Stomach (tissue), 9 donors: ENCODE measurements around the gene ANKRD11. TPM values are rescaled to one million over a fixed set of nuclear protein-coding genes. Genes with fewer than 3 reads are reported as not detected.

Source experiments
- DNase-seq, 2 donors: peaks; one replicate each; pipeline versions ENCODE4 v3.0.0 to v3.0.0-alpha.2; 2013 to 2019
- H3K27ac ChIP-seq, 5 donors: fragments of 200-600 bp in 4 of 5; sonication (generic) in 4 of 5; one replicate each; pipeline ENCODE4 v1.5.1; 2013 to 2019; ENCODE audit warnings: mild to moderate bottlenecking in 1 of 5, moderate library complexity in 1 of 5
- H3K27me3 ChIP-seq, 3 donors: fragments of 200-600 bp; sonication (generic); one replicate each; pipeline ENCODE4 v1.5.1; 2017 to 2019; ENCODE audit warnings: mixed run types in 1 of 3
- H3K36me3 ChIP-seq, 4 donors: fragments of 200-600 bp; sonication (generic); 1 replicate in 3 of 4; 2 replicates in 1 of 4; pipeline ENCODE4 v1.5.1; 2016 to 2019
- H3K4me1 ChIP-seq, 4 donors: fragments of 200-600 bp; sonication (generic); one replicate each; pipeline ENCODE4 v1.5.1; 2016 to 2019
- H3K4me3 ChIP-seq, 4 donors: fragments of 200-600 bp; sonication (generic) in 3 of 4; one replicate each; pipeline ENCODE4 v1.5.1; 2016 to 2019; ENCODE audit warnings: mild to moderate bottlenecking in 1 of 4
- H3K9me3 ChIP-seq, 4 donors: fragments of 200-600 bp; sonication (generic); one replicate each; pipeline ENCODE4 v1.5.1; 2016 to 2019
- CTCF ChIP-seq, 7 experiments: fragments of 450-650 bp in 4 of 7; fragments of 200-600 bp in 3 of 7; sonication (generic) in 3 of 7; IDR thresholded peaks; one replicate each; pipeline ENCODE4 v1.5.1; 2016 to 2019; ENCODE audit warnings: antibody characterized with exemption in 7 of 7, control low read depth in 2 of 7, mild to moderate bottlenecking in 1 of 7
- EP300 ChIP-seq: sonication (generic); formaldehyde crosslinking; IDR thresholded peaks from one replicate; pipeline ENCODE4 v1.6.1; 2017; ENCODE audit warnings: antibody characterized with exemption
- POLR2A ChIP-seq, 4 donors: fragments of 450-650 bp; IDR thresholded peaks; one replicate each; pipeline ENCODE4 v1.6.1; 2016; ENCODE audit warnings: antibody characterized with exemption in 4 of 4, control low read depth in 2 of 4, mild to moderate bottlenecking in 1 of 4, moderate library complexity in 1 of 4
- POLR2AphosphoS5 ChIP-seq, 3 donors: sonication (generic); formaldehyde crosslinking; IDR thresholded peaks; one replicate each; pipeline ENCODE4 v1.6.1; 2016; ENCODE audit warnings: antibody characterized with exemption in 3 of 3
- WGBS, 5 donors: extraction: QIAGEN DNeasy Blood & Tissue Kit in 3 of 5; methylation state at CpG; one replicate each; pipeline versions ENCODE4 v1.1.5 to v1.1.7; 2013 to 2018; 5-methylcytosine and 5-hydroxymethylcytosine counted together
- intact Hi-C: fragments of 100-400 bp; cut with DNase I; formaldehyde crosslinking; loops from one replicate; pipeline ENCODE4 v1.15.1; 2023; ENCODE audit warnings: low total_unique reads
- polyA plus RNA-seq, 3 donors: library from polyadenylated mRNA; stranded (reverse); fragments of 200-250 nt; gene quantifications; one replicate each; pipeline ENCODE4 v1.2.3, GENCODE V29; 2013
- total RNA-seq, 5 donors: library from RNA; depleted of rRNA; stranded (reverse); fragments of >200 nt; gene quantifications; one replicate each; pipeline versions ENCODE4 v1.1.0 to v1.2.3, GENCODE V29; 2014 to 2016
- donor health status: healthy with polysubstance abuse.
- donor health status: Bipolar disorder and iron deficiency.
- donor health status: healthy.

ANKRD11 gene
- total and polyA plus RNA-seq, 8 donors = 25.4 to 350 (median 88.7) TPM

- Histone ChIP-seq H3K4me3 (no peak overlapping the region), H3K27ac (no peak overlapping the region), H3K9me3 (no peaks in the 10 kb centered on the region), H3K4me1 (no peaks in the 10 kb centered on the region), H3K36me3 (peaks cover 65 to 100% (median 100%) of the 10 kb centered on the region in 4 donors), H3K27me3 (no peaks in the 10 kb centered on the region)
- TF ChIP-seq CTCF (IDR thresholded peaks at IDR 0.05) (no peak), POLR2A (IDR thresholded peaks at IDR 0.05) (no peak), POLR2AphosphoS5 (IDR thresholded peaks at IDR 0.05) (no peak), EP300 (no peak)
- intact Hi-C loops = no loop called here
- 72 to 83% (median 79%) methylated on average over 20 of the region's 20 CpGs for WGBS, 5 donors
- DNase-seq = no peak
Observed at GRCh38 chr16:89525146-89525913, 35.0 kb upstream of the ANKRD11 start.

GRCh38 chr16:89523680-89524344 is 33.5 kb upstream of the ANKRD11 start:
- DNase-seq = peak in 1 of 2 donors; percentile 28
- Histone ChIP-seq H3K36me3 (peaks cover 64 to 100% (median 100%) of the 10 kb centered on the region in 4 donors), H3K27ac (no peak overlapping the region), H3K4me3 (no peak overlapping the region), H3K4me1 (no peaks in the 10 kb centered on the region), H3K9me3 (no peaks in the 10 kb centered on the region), H3K27me3 (no peaks in the 10 kb centered on the region)
- intact Hi-C loops = no loop called here
- TF ChIP-seq EP300 (no peak), POLR2AphosphoS5 (IDR thresholded peaks at IDR 0.05) (no peak), CTCF (IDR thresholded peaks at IDR 0.05) (no peak)
- WGBS, 5 donors = 83 to 91% (median 87%) methylated on average over 30 to 32 of the region's 32 CpGs

DNA sequence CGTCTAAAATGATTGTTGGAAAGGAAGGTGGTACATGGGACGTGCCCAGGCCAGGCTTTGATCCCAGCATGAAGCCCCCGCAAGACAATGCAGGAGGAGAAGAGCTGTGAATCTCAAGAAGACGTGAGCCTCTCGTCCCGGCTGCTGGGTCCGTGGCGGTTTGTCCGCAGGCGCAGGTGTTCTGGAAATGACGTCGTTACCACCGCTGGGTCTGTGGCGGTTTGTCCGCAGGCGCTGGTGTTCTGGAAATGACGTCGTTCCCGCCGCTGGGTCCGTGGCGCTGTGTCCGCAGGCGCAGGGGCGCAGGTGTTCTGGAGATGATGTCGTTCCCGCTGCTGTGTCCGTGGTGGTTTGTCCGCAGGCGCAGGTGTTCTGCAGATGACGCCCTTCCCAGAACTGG is 31.9 kb upstream of the ANKRD11 start:
- Histone ChIP-seq H3K36me3 (peaks cover 59 to 100% (median 100%) of the 10 kb centered on the region in 4 donors), H3K4me3 (no peak overlapping the region), H3K27me3 (no peaks in the 10 kb centered on the region), H3K27ac (no peak overlapping the region), H3K9me3 (no peaks in the 10 kb centered on the region), H3K4me1 (no peaks in the 10 kb centered on the region)
- WGBS, 5 donors = 92 to 96% (median 94%) methylated on average over 31 of the region's 31 CpGs
- intact Hi-C loops = no loop called here
- TF ChIP-seq EP300 (no peak), POLR2AphosphoS5 (IDR thresholded peaks at IDR 0.05) (no peak), CTCF (IDR thresholded peaks at IDR 0.05) (no peak), POLR2A (IDR thresholded peaks at IDR 0.05) (no peak)
- DNase-seq = no peak

- Histone ChIP-seq H3K27ac (no peak overlapping the region), H3K4me1 (no peaks in the 10 kb centered on the region), H3K36me3 (peaks cover 62 to 100% (median 100%) of the 10 kb centered on the region in 4 donors), H3K27me3 (no peaks in the 10 kb centered on the region), H3K9me3 (no peaks in the 10 kb centered on the region), H3K4me3 (no peak overlapping the region)
- no peak for DNase-seq
- WGBS, 5 donors = 79 to 86% (median 83%) methylated on average over 15 of the region's 15 CpGs
- TF ChIP-seq EP300 = no peak
- no peak for TF ChIP-seq POLR2A (IDR thresholded peaks at IDR 0.05)
- TF ChIP-seq POLR2AphosphoS5 (IDR thresholded peaks at IDR 0.05) = no peak
- TF ChIP-seq CTCF (IDR thresholded peaks at IDR 0.05) = no peak
- intact Hi-C loops = no loop called here
Observed at GRCh38 chr16:89519881-89520280, 29.5 kb upstream of the ANKRD11 start.
